ENCODE data around the gene ETV3L. TPM values are rescaled to one million over a fixed set of nuclear protein-coding genes. Genes with fewer than 3 reads are reported as not detected.

ETV3L gene
- total RNA-seq, 5 donors from 2014 or later (not counting 1 experiment from before 2014, with no cell fraction given), result not detected

DNA sequence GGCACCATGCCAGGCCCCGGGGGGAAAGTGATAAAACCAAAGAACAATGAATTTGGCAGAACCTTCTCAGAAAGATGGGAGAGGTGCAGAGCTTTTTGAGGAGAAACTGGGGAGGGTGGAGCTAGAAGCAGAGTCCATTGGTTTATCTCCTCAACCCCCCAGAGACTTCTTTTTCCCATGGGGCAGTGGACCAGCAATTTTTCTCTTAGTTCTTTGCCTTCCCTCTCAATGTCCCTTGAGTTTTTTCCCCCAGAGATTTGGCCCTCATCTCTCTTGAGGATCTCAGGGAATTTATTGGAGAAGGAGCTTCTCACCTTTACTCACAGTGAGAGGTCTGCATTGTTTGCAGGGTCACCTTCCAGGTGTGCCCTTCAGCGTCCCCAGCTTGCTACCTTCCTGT, 48.8 kb downstream of the ETV3L start:
- no peak overlapping the region for H3K4me3 ChIP-seq (ENCODE audit: control insufficient read depth in 1 of 2, extremely low read depth in 1 of 2, low read length in 1 of 2)
- no peak for DNase-seq
- no peak overlapping the region for H3K4me3 Mint-ChIP-seq
- peaks cover 4 to 38% of the 10 kb centered on the region in 2 experiments for H3K27me3 ChIP-seq (replicated peaks in 1 of 2; ENCODE audit: control insufficient read depth in 2 of 2, extremely low read depth in 1 of 2, insufficient read depth in 2 of 2, low read length in 1 of 2)
- H3K36me3 ChIP-seq (ENCODE audit: control insufficient read depth in 2 of 2, extremely low read depth in 1 of 2, insufficient read depth in 1 of 2, low read length in 1 of 2), result no peaks in the 10 kb centered on the region
- CTCF ChIA-PET, result no interaction called here
- H3K36me3 Mint-ChIP-seq, result peaks cover 4% of the 10 kb centered on the region
- no CpG with 5 or more reads among the region's 2 CpGs for WGBS (ENCODE audit: insufficient coverage)
- no peak for ATAC-seq (replicated peaks in 1 of 4)
- H3K27ac ChIP-seq (ENCODE audit: low read length), result no peak overlapping the region
- POLR2A ChIA-PET, result no interaction called here
- no peaks in the 10 kb centered on the region for H3K9me3 ChIP-seq
- H3K4me1 ChIP-seq (ENCODE audit: control insufficient read depth in 1 of 2, extremely low read depth in 1 of 2, insufficient read depth in 2 of 2, low read length in 2 of 2), result peaks cover 2 to 8% of the 10 kb centered on the region in 2 experiments
- peaks cover 7 to 10% (median 8%) of the 10 kb centered on the region in 3 donors for H3K4me1 Mint-ChIP-seq
- H3K27ac Mint-ChIP-seq, result no peak overlapping the region
- peaks cover 4 to 13% (median 8%) of the 10 kb centered on the region in 3 donors for H3K9me3 Mint-ChIP-seq
- H3K27me3 Mint-ChIP-seq, result peaks cover 57 to 60% of the 10 kb centered on the region in 2 donors

DNA sequence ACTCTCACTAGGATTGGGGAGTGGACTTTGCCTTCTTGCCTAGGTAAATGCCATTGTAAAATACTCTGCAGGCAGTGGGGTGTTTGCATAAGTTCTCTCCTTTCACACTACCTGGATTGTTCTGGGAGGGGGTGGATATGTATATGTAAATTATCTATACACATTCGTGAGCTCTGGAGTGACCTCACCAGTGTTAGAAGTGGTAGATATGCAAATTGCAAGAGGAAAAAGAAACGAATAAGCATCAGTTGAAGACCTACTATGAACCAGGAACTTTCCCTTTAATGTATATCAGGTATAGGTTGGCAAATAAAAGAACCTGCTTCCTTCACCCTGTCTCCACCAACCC, 52.6 kb downstream of the ETV3L start:
- Mint-ChIP-seq H3K4me1 (peaks cover 12 to 15% (median 13%) of the 10 kb centered on the region in 3 donors), H3K27me3 (peaks cover 68 to 71% of the 10 kb centered on the region in 2 donors), H3K4me3 (peak overlapping the region; percentile 50 to 92 (median 78)), H3K27ac (no peak overlapping the region), H3K9me3 (peaks cover under 1 to 5% (median under 1%) of the 10 kb centered on the region in 3 donors), H3K36me3 (peaks cover under 1% of the 10 kb centered on the region)
- Histone ChIP-seq H3K36me3 (ENCODE audit: control insufficient read depth in 2 of 2, extremely low read depth in 1 of 2, insufficient read depth in 1 of 2, low read length in 1 of 2) (no peaks in the 10 kb centered on the region), H3K27me3 (replicated peaks in 1 of 2; ENCODE audit: control insufficient read depth in 2 of 2, extremely low read depth in 1 of 2, insufficient read depth in 2 of 2, low read length in 1 of 2) (peaks cover 4 to 47% of the 10 kb centered on the region in 2 experiments), H3K27ac (ENCODE audit: low read length) (no peak overlapping the region), H3K4me3 (ENCODE audit: control insufficient read depth in 1 of 2, extremely low read depth in 1 of 2, low read length in 1 of 2) (no peak overlapping the region), H3K9me3 (no peaks in the 10 kb centered on the region), H3K4me1 (ENCODE audit: control insufficient read depth in 1 of 2, extremely low read depth in 1 of 2, insufficient read depth in 2 of 2, low read length in 2 of 2) (peaks cover 2 to 12% of the 10 kb centered on the region in 2 experiments)
- WGBS (ENCODE audit: insufficient coverage), result no CpG with 5 or more reads among the region's 2 CpGs
- ChIA-PET CTCF (no interaction called here), POLR2A (no interaction called here)
- ATAC-seq (replicated peaks in 1 of 4) (no peak), DNase-seq (peak in 1 of 35 experiments; percentile 6)

GRCh38 chr1:157045250-157046218, 54.1 kb downstream of the ETV3L start, which contains the start of gene ARHGEF11:
TSS of gene ARHGEF11 (minus strand) at chr1:157045742. CDS start at chr1:157044330, 1,412 bp downstream.
- CTCF ChIA-PET, result no interaction called here
- Histone ChIP-seq H3K4me1 (ENCODE audit: control insufficient read depth in 1 of 2, extremely low read depth in 1 of 2, insufficient read depth in 2 of 2, low read length in 2 of 2) (peaks cover 2 to 12% of the 10 kb centered on the region in 2 experiments), H3K36me3 (ENCODE audit: control insufficient read depth in 2 of 2, extremely low read depth in 1 of 2, insufficient read depth in 1 of 2, low read length in 1 of 2) (no peaks in the 10 kb centered on the region), H3K4me3 (ENCODE audit: control insufficient read depth in 1 of 2, extremely low read depth in 1 of 2, low read length in 1 of 2) (peak within 1 kb of the TSS; percentile 27 to 49), H3K27me3 (replicated peaks in 1 of 2; ENCODE audit: control insufficient read depth in 2 of 2, extremely low read depth in 1 of 2, insufficient read depth in 2 of 2, low read length in 1 of 2) (peaks cover 4 to 38% of the 10 kb centered on the region in 2 experiments), H3K27ac (ENCODE audit: low read length) (no peak within 1 kb of the TSS), H3K9me3 (no peaks in the 10 kb centered on the region)
- ATAC-seq (replicated peaks in 1 of 4), result peak; percentile 32 to 58 (median 46)
- Mint-ChIP-seq H3K27ac (peak within 1 kb of the TSS in 1 of 2 donors; percentile 68), H3K27me3 (peaks cover 61 to 69% of the 10 kb centered on the region in 2 donors), H3K9me3 (no peaks in the 10 kb centered on the region), H3K36me3 (no peaks in the 10 kb centered on the region), H3K4me1 (peaks cover 12 to 15% (median 13%) of the 10 kb centered on the region in 3 donors), H3K4me3 (peak within 1 kb of the TSS; percentile 78 to 92 (median 90))
- under 1% methylated on average over 109 of the region's 120 CpGs for WGBS (ENCODE audit: insufficient coverage)
- DNase-seq, result peak in 9 of 35 experiments; percentile 1 to 33 (median 7)
- POLR2A ChIA-PET, result no interaction called here

- Mint-ChIP-seq H3K4me3 (peak overlapping the region in 2 of 3 donors; percentile 31 to 42), H3K27ac (no peak overlapping the region), H3K27me3 (peaks cover 58 to 59% of the 10 kb centered on the region in 2 donors), H3K9me3 (no peaks in the 10 kb centered on the region), H3K4me1 (peaks cover 12 to 15% (median 13%) of the 10 kb centered on the region in 3 donors), H3K36me3 (no peaks in the 10 kb centered on the region)
- Histone ChIP-seq H3K36me3 (ENCODE audit: control insufficient read depth in 2 of 2, extremely low read depth in 1 of 2, insufficient read depth in 1 of 2, low read length in 1 of 2) (no peaks in the 10 kb centered on the region), H3K27ac (ENCODE audit: low read length) (no peak overlapping the region), H3K4me3 (ENCODE audit: control insufficient read depth in 1 of 2, extremely low read depth in 1 of 2, low read length in 1 of 2) (no peak overlapping the region), H3K4me1 (ENCODE audit: control insufficient read depth in 1 of 2, extremely low read depth in 1 of 2, insufficient read depth in 2 of 2, low read length in 2 of 2) (peaks cover 2 to 12% of the 10 kb centered on the region in 2 experiments), H3K27me3 (replicated peaks in 1 of 2; ENCODE audit: control insufficient read depth in 2 of 2, extremely low read depth in 1 of 2, insufficient read depth in 2 of 2, low read length in 1 of 2) (peaks cover 4 to 34% of the 10 kb centered on the region in 2 experiments), H3K9me3 (no peaks in the 10 kb centered on the region)
- ATAC-seq (replicated peaks in 1 of 4) (no peak), DNase-seq (no peak)
- POLR2A ChIA-PET, result no interaction called here
- CTCF ChIA-PET, result no interaction called here
- 100% methylated on average over 2 of the region's 6 CpGs for WGBS (ENCODE audit: insufficient coverage)
These were observed 55.3 kb downstream of the ETV3L start for GRCh38 chr1:157044326-157044725.

DNA sequence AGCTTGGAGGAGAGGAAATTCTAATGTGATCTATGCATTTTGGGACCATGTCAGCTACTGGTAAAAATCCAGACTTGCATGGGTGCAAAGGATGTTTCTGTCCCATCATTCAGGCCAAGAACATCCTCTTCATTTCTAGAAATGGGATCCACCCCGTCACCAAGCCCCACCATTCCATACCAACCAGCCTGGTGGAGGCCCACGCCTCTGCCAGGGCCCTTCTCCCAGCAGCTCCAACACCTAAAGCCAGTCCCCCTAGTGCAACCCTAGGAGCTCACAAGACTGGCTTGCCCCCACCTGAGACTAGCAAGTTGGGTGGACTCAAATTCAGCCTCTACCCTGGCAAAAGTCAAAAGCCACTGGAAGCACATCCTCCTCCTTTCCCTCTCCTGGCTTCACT, 55.9 kb downstream of the ETV3L start:
- Histone ChIP-seq H3K9me3 (no peaks in the 10 kb centered on the region), H3K27ac (ENCODE audit: low read length) (no peak overlapping the region), H3K27me3 (replicated peaks in 1 of 2; ENCODE audit: control insufficient read depth in 2 of 2, extremely low read depth in 1 of 2, insufficient read depth in 2 of 2, low read length in 1 of 2) (peaks cover 4 to 33% of the 10 kb centered on the region in 2 experiments), H3K4me1 (ENCODE audit: control insufficient read depth in 1 of 2, extremely low read depth in 1 of 2, insufficient read depth in 2 of 2, low read length in 2 of 2) (peaks cover 2 to 12% of the 10 kb centered on the region in 2 experiments), H3K36me3 (ENCODE audit: control insufficient read depth in 2 of 2, extremely low read depth in 1 of 2, insufficient read depth in 1 of 2, low read length in 1 of 2) (no peaks in the 10 kb centered on the region), H3K4me3 (ENCODE audit: control insufficient read depth in 1 of 2, extremely low read depth in 1 of 2, low read length in 1 of 2) (no peak overlapping the region)
- Mint-ChIP-seq H3K27me3 (peaks cover 59 to 61% of the 10 kb centered on the region in 2 donors), H3K4me3 (no peak overlapping the region), H3K9me3 (no peaks in the 10 kb centered on the region), H3K36me3 (no peaks in the 10 kb centered on the region), H3K4me1 (peaks cover 12 to 15% (median 13%) of the 10 kb centered on the region in 3 donors), H3K27ac (peak overlapping the region in 1 of 2 donors; percentile 28)
- no peak for ATAC-seq (replicated peaks in 1 of 4)
- ChIA-PET CTCF (no interaction called here), POLR2A (no interaction called here)
- DNase-seq, result no peak
- 93% methylated on average over 2 of the region's 2 CpGs for WGBS (ENCODE audit: insufficient coverage)

GRCh38 chr1:157042846-157043245, 56.8 kb downstream of the ETV3L start:
- Histone ChIP-seq H3K36me3 (ENCODE audit: control insufficient read depth in 2 of 2, extremely low read depth in 1 of 2, insufficient read depth in 1 of 2, low read length in 1 of 2) (no peaks in the 10 kb centered on the region), H3K9me3 (no peaks in the 10 kb centered on the region), H3K4me1 (ENCODE audit: control insufficient read depth in 1 of 2, extremely low read depth in 1 of 2, insufficient read depth in 2 of 2, low read length in 2 of 2) (peaks cover 2 to 12% of the 10 kb centered on the region in 2 experiments), H3K27me3 (replicated peaks in 1 of 2; ENCODE audit: control insufficient read depth in 2 of 2, extremely low read depth in 1 of 2, insufficient read depth in 2 of 2, low read length in 1 of 2) (peaks cover 4 to 36% of the 10 kb centered on the region in 2 experiments), H3K4me3 (ENCODE audit: control insufficient read depth in 1 of 2, extremely low read depth in 1 of 2, low read length in 1 of 2) (no peak overlapping the region), H3K27ac (ENCODE audit: low read length) (no peak overlapping the region)
- Mint-ChIP-seq H3K4me1 (peaks cover 12 to 15% (median 13%) of the 10 kb centered on the region in 3 donors), H3K9me3 (no peaks in the 10 kb centered on the region), H3K36me3 (no peaks in the 10 kb centered on the region), H3K4me3 (no peak overlapping the region), H3K27me3 (peaks cover 56% of the 10 kb centered on the region in 2 donors), H3K27ac (no peak overlapping the region)
- ATAC-seq (replicated peaks in 1 of 4) (no peak), DNase-seq (no peak)
- ChIA-PET CTCF (no interaction called here), POLR2A (no interaction called here)
- WGBS (ENCODE audit: insufficient coverage), result no CpG with 5 or more reads among the region's 2 CpGs

Data from T-cell (primary cell).